Measurements from ENCODE around the gene ALDOB.

The ALDOB gene

GRCh38 chr9:101403516-101404285, 31.9 kb downstream of the ALDOB start:
- Histone ChIP-seq H3K36me3 (ENCODE audit: control insufficient read depth, insufficient read depth, low read length) (peaks cover 84% of the 10 kb centered on the region), H3K4me3 (ENCODE audit: extremely low read depth, insufficient read depth, low read length, poor library complexity, severe bottlenecking) (no peak overlapping the region), H3K4me1 (ENCODE audit: control insufficient read depth, insufficient read depth, low read length, poor library complexity, severe bottlenecking) (peaks cover 4% of the 10 kb centered on the region), H3K27ac (ENCODE audit: low read depth, low read length, severe bottlenecking) (no peak overlapping the region), H3K9me3 (ENCODE audit: control insufficient read depth, low read length) (peaks cover 52% of the 10 kb centered on the region)
- 95 to 100% methylated on average over 6 to 8 of the region's 9 CpGs for WGBS, 2 experiments (ENCODE audit: insufficient coverage in 2 of 2)

GRCh38 chr9:101400120-101400519, 35.5 kb downstream of the ALDOB start:
- WGBS, 2 experiments (ENCODE audit: insufficient coverage in 2 of 2): 84 to 93% methylated on average over 2 to 4 of the region's 5 CpGs
- Histone ChIP-seq H3K4me1 (ENCODE audit: control insufficient read depth, insufficient read depth, low read length, poor library complexity, severe bottlenecking) (peaks cover 4% of the 10 kb centered on the region), H3K4me3 (ENCODE audit: extremely low read depth, insufficient read depth, low read length, poor library complexity, severe bottlenecking) (no peak overlapping the region), H3K27ac (ENCODE audit: low read depth, low read length, severe bottlenecking) (no peak overlapping the region), H3K36me3 (ENCODE audit: control insufficient read depth, insufficient read depth, low read length) (peaks cover 62% of the 10 kb centered on the region), H3K9me3 (ENCODE audit: control insufficient read depth, low read length) (peaks cover 17% of the 10 kb centered on the region)

GRCh38 chr9:101399643-101399970, 36.0 kb downstream of the ALDOB start:
- H3K4me1 ChIP-seq (ENCODE audit: control insufficient read depth, insufficient read depth, low read length, poor library complexity, severe bottlenecking): peaks cover 4% of the 10 kb centered on the region
- H3K36me3 ChIP-seq (ENCODE audit: control insufficient read depth, insufficient read depth, low read length): peaks cover 59% of the 10 kb centered on the region
- H3K9me3 ChIP-seq (ENCODE audit: control insufficient read depth, low read length): peaks cover 15% of the 10 kb centered on the region
- WGBS, 2 experiments (ENCODE audit: insufficient coverage in 2 of 2): 73 to 100% methylated on average over 2 of the region's 2 CpGs
- peak overlapping the region; percentile 87 for H3K4me3 ChIP-seq (ENCODE audit: extremely low read depth, insufficient read depth, low read length, poor library complexity, severe bottlenecking)
- H3K27ac ChIP-seq (ENCODE audit: low read depth, low read length, severe bottlenecking): no peak overlapping the region

GRCh38 chr9:101398930-101399642, 36.5 kb downstream of the ALDOB start:
- 3 to 4% methylated on average over 11 to 17 of the region's 28 CpGs for WGBS, 2 experiments (ENCODE audit: insufficient coverage in 2 of 2)
- H3K27ac ChIP-seq (ENCODE audit: low read depth, low read length, severe bottlenecking): peak overlapping the region; percentile 26
- peaks cover 63% of the 10 kb centered on the region for H3K36me3 ChIP-seq (ENCODE audit: control insufficient read depth, insufficient read depth, low read length)

GRCh38 chr9:101398068-101398929, 37.3 kb downstream of the ALDOB start, which contains the start of the genes MRPL50 and ZNF189:
Gene MRPL50 (minus strand): TSS chr9:101398618. CDS start chr9:101398592, 26 bp downstream.
Gene ZNF189 (plus strand): TSS chr9:101398851. CDS start chr9:101399157, 306 bp downstream.
- 0 to 1% methylated on average over 30 to 35 of the region's 44 CpGs for WGBS, 2 experiments (ENCODE audit: insufficient coverage in 2 of 2)

More at GRCh38 chr9:101398930-101399642, 36.5 kb downstream of the ALDOB start:
- Histone ChIP-seq H3K4me3 (ENCODE audit: extremely low read depth, insufficient read depth, low read length, poor library complexity, severe bottlenecking) (peak overlapping the region; percentile 87), H3K9me3 (ENCODE audit: control insufficient read depth, low read length) (peaks cover 20% of the 10 kb centered on the region), H3K4me1 (ENCODE audit: control insufficient read depth, insufficient read depth, low read length, poor library complexity, severe bottlenecking) (peaks cover 4% of the 10 kb centered on the region)

GRCh38 chr9:101397746-101398067, 37.9 kb downstream of the ALDOB start:
- peak overlapping the region; percentile 65 for H3K27ac ChIP-seq (ENCODE audit: low read depth, low read length, severe bottlenecking)
- peaks cover 4% of the 10 kb centered on the region for H3K4me1 ChIP-seq (ENCODE audit: control insufficient read depth, insufficient read depth, low read length, poor library complexity, severe bottlenecking)
- peaks cover 54% of the 10 kb centered on the region for H3K36me3 ChIP-seq (ENCODE audit: control insufficient read depth, insufficient read depth, low read length)
- peaks cover 15% of the 10 kb centered on the region for H3K9me3 ChIP-seq (ENCODE audit: control insufficient read depth, low read length)
- peak overlapping the region; percentile 87 for H3K4me3 ChIP-seq (ENCODE audit: extremely low read depth, insufficient read depth, low read length, poor library complexity, severe bottlenecking)
- WGBS, 2 experiments (ENCODE audit: insufficient coverage in 2 of 2): 0 to 3% methylated on average over 2 of the region's 4 CpGs

More at GRCh38 chr9:101398068-101398929, 37.3 kb downstream of the ALDOB start, which contains the start of the genes MRPL50 and ZNF189:
- Histone ChIP-seq H3K4me3 (ENCODE audit: extremely low read depth, insufficient read depth, low read length, poor library complexity, severe bottlenecking) (peak within 1 kb of the TSS; percentile 87), H3K9me3 (ENCODE audit: control insufficient read depth, low read length) (peaks cover 16% of the 10 kb centered on the region), H3K27ac (ENCODE audit: low read depth, low read length, severe bottlenecking) (peak within 1 kb of the TSS; percentile 65), H3K4me1 (ENCODE audit: control insufficient read depth, insufficient read depth, low read length, poor library complexity, severe bottlenecking) (peaks cover 4% of the 10 kb centered on the region), H3K36me3 (ENCODE audit: control insufficient read depth, insufficient read depth, low read length) (peaks cover 59% of the 10 kb centered on the region)

GRCh38 chr9:101394687-101395086, 40.9 kb downstream of the ALDOB start:
- Histone ChIP-seq H3K36me3 (ENCODE audit: control insufficient read depth, insufficient read depth, low read length) (peaks cover 37% of the 10 kb centered on the region), H3K4me3 (ENCODE audit: extremely low read depth, insufficient read depth, low read length, poor library complexity, severe bottlenecking) (no peak overlapping the region), H3K9me3 (ENCODE audit: control insufficient read depth, low read length) (peaks cover 16% of the 10 kb centered on the region), H3K4me1 (ENCODE audit: control insufficient read depth, insufficient read depth, low read length, poor library complexity, severe bottlenecking) (peaks cover 1% of the 10 kb centered on the region), H3K27ac (ENCODE audit: low read depth, low read length, severe bottlenecking) (no peak overlapping the region)
- WGBS, 2 experiments (ENCODE audit: insufficient coverage in 2 of 2): no CpG with 5 or more reads among the region's 1 CpG

GRCh38 chr9:101393135-101393534, 42.4 kb downstream of the ALDOB start:
- peaks cover 42% of the 10 kb centered on the region for H3K36me3 ChIP-seq (ENCODE audit: control insufficient read depth, insufficient read depth, low read length)

GRCh38 chr9:101388507-101388993, 47.0 kb downstream of the ALDOB start:
- Histone ChIP-seq H3K9me3 (ENCODE audit: control insufficient read depth, low read length) (peaks cover 13% of the 10 kb centered on the region), H3K4me3 (ENCODE audit: extremely low read depth, insufficient read depth, low read length, poor library complexity, severe bottlenecking) (no peak overlapping the region), H3K36me3 (ENCODE audit: control insufficient read depth, insufficient read depth, low read length) (peaks cover 17% of the 10 kb centered on the region), H3K4me1 (ENCODE audit: control insufficient read depth, insufficient read depth, low read length, poor library complexity, severe bottlenecking) (no peaks in the 10 kb centered on the region), H3K27ac (ENCODE audit: low read depth, low read length, severe bottlenecking) (no peak overlapping the region)
- 75% methylated on average over 1 of the region's 2 CpGs; no CpG with 5 or more reads in 1 of the 2 experiments for WGBS, 2 experiments (ENCODE audit: insufficient coverage in 2 of 2)

More at GRCh38 chr9:101393135-101393534, 42.4 kb downstream of the ALDOB start:
- Histone ChIP-seq H3K27ac (ENCODE audit: low read depth, low read length, severe bottlenecking) (no peak overlapping the region), H3K4me1 (ENCODE audit: control insufficient read depth, insufficient read depth, low read length, poor library complexity, severe bottlenecking) (no peaks in the 10 kb centered on the region), H3K9me3 (ENCODE audit: control insufficient read depth, low read length) (peaks cover 16% of the 10 kb centered on the region), H3K4me3 (ENCODE audit: extremely low read depth, insufficient read depth, low read length, poor library complexity, severe bottlenecking) (no peak overlapping the region)
- no CpG with 5 or more reads among the region's 3 CpGs for WGBS, 2 experiments (ENCODE audit: insufficient coverage in 2 of 2)

- H3K9me3 ChIP-seq (ENCODE audit: control insufficient read depth, low read length): peaks cover 11% of the 10 kb centered on the region
- H3K27ac ChIP-seq (ENCODE audit: low read depth, low read length, severe bottlenecking): no peak overlapping the region
- H3K36me3 ChIP-seq (ENCODE audit: control insufficient read depth, insufficient read depth, low read length): peaks cover 17% of the 10 kb centered on the region
- H3K4me1 ChIP-seq (ENCODE audit: control insufficient read depth, insufficient read depth, low read length, poor library complexity, severe bottlenecking): no peaks in the 10 kb centered on the region
- 65% methylated on average over 5 of the region's 6 CpGs; no CpG with 5 or more reads in 1 of the 2 experiments for WGBS, 2 experiments (ENCODE audit: insufficient coverage in 2 of 2)
- no peak overlapping the region for H3K4me3 ChIP-seq (ENCODE audit: extremely low read depth, insufficient read depth, low read length, poor library complexity, severe bottlenecking)
Observed at GRCh38 chr9:101387871-101388506, 47.6 kb downstream of the ALDOB start.
